ENCODE results near the gene KCNJ8.
"Not testable (repeated sequence)": the region's sequence is repeated elsewhere in the genome, so short reads cannot be mapped to it uniquely, and the experiment has no call there.

DNA sequence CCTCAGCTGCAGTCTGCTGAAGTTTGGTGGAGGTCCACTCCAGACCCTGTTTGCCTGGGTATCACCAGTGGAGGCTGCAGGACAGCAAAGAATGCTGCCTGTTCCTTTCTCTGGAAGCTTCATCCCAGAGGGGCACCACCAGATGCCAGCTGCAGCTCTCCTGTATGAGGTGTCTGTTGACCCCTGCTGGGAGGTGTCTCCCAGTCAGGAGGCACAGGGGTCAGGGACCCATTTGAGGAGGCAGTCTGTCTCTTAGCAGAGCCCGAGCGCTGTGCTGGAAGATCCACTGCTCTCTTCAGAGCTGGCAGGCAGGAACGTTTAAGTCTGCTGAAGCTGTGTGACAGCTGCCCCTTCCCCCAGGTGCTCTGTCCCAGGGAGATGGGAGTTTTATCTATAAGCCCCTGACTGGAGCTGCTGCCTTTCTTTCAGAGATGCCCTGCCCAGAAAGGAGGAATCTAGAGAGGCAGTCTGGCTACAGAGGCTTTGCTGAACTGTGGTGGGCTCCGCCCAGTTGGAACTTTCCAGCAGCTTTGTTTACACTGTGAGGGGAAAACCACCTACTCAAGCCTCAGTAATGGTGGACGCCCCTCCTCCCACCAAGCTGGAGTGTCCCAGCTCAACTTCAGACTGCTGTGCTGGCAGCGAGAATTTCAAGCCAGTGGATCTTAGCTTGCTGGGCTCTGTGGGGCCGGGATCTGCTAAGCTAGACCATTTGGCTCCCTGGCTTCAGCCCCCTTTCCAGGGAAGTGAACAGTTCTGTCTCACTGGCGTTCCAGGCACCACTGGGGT lies 20.5 kb upstream of the KCNJ8 start:
- TF ChIP-seq, protein P1, sequence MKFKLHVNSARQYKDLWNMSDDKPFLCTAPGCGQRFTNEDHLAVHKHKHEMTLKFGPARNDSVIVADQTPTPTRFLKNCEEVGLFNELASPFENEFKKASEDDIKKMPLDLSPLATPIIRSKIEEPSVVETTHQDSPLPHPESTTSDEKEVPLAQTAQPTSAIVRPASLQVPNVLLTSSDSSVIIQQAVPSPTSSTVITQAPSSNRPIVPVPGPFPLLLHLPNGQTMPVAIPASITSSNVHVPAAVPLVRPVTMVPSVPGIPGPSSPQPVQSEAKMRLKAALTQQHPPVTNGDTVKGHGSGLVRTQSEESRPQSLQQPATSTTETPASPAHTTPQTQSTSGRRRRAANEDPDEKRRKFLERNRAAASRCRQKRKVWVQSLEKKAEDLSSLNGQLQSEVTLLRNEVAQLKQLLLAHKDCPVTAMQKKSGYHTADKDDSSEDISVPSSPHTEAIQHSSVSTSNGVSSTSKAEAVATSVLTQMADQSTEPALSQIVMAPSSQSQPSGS (IDR thresholded peaks at IDR 0.05; ENCODE audit: low read length): not testable (repeated sequence)
- TF ChIP-seq RFX5 (IDR thresholded peaks at IDR 0.05; ENCODE audit: borderline replicate concordance, low read depth, low read length): not testable (repeated sequence)
